HCT116 (cell line): ENCODE measurements around the gene LRRC4C. TPM values are rescaled to one million over a fixed set of nuclear protein-coding genes. Genes with fewer than 3 reads are reported as not detected.

Experiments
- ATAC-seq: fragments of 200-7000 bp; cut with Tn5 transposase; 2 replicates; pipeline ENCODE4 v1.9.1; 2020; ENCODE audit warnings: mild to moderate bottlenecking, moderate library complexity
- BruUV-seq: library from RNA; stranded (reverse); fragments of 400-500 nt; replicated peaks from 2 replicates; lab custom pipeline; 2021; lab: Mats Ljungman, UMichigan
- CTCF ChIA-PET: fragments of 300-600 bp; sonication (Branson Sonifier 250); formaldehyde crosslinking; loops from one replicate; lab custom pipeline; 2021; ENCODE audit warnings: antibody characterized with exemption; lab: Charles Lee
- POLR2A ChIA-PET: fragments of 300-600, 350-600 bp; sonication (Branson Sonifier 250); formaldehyde crosslinking; loops from one replicate; lab custom pipeline; 2021; ENCODE audit warnings: antibody characterized with exemption; lab: Charles Lee
- RAD21 ChIA-PET, 2 experiments: fragments of 300-600 bp; sonication (Branson Sonifier 250); formaldehyde crosslinking; loops; one replicate each; lab custom pipeline; 2023; ENCODE audit warnings: low total read pairs in 2 of 2; ENCODE audit not compliant: uncharacterized antibody in 2 of 2, unreplicated experiment in 2 of 2, low non-redundant PET in 1 of 2; lab: Charles Lee
- DNase-seq: peaks from one replicate; pipeline ENCODE4 v3.0.0-alpha.2; 2010; ENCODE audit warnings: low read depth, low spot score
- H2AFZ ChIP-seq: fragments of 200-600 bp; shearing (Covaris generic), sonication (generic); 2 replicates; pipeline ENCODE4 v1.6.1; 2017; ENCODE audit warnings: low read depth, mixed run types, mixed read lengths, antibody characterized with exemption, low read length; ENCODE audit not compliant: poor library complexity, severe bottlenecking
- H3K27ac ChIP-seq: 2 replicates; pipeline ENCODE4 v1.5.1; 2012; ENCODE audit warnings: low read depth, low read length
- H3K27me3 ChIP-seq: fragments of 200-600 bp; sonication (generic); 2 replicates; pipeline ENCODE4 v1.6.1; 2016; ENCODE audit warnings: mixed run types, low read length, mixed read lengths; ENCODE audit not compliant: insufficient read depth
- H3K36me3 ChIP-seq, 2 experiments: fragments of 200-500 bp in 1 of 2; fragments of 200-600 bp in 1 of 2; sonication (Bioruptor generic) in 1 of 2; sonication (generic) in 1 of 2; 2 replicates each; pipeline versions ENCODE4 v1.5.1 to v1.6.1; 2014 to 2016; ENCODE audit warnings: low read length in 2 of 2, inconsistent platforms in 1 of 2, mixed read lengths in 1 of 2, mixed run types in 1 of 2; ENCODE audit not compliant: insufficient read depth in 2 of 2, control insufficient read depth in 1 of 2
- H3K4me1 ChIP-seq, 2 experiments: fragments of 200-600 bp in 1 of 2; sonication (generic) in 1 of 2; 2 replicates each; pipeline versions ENCODE4 v1.5.1 to v1.6.1; 2012 to 2017; ENCODE audit warnings: low read length in 2 of 2, inconsistent platforms in 1 of 2, mild to moderate bottlenecking in 1 of 2, mixed read lengths in 1 of 2, mixed run types in 1 of 2, moderate library complexity in 1 of 2; ENCODE audit not compliant: insufficient read depth in 2 of 2, control insufficient read depth in 1 of 2
- H3K4me2 ChIP-seq: fragments of 200-600 bp; sonication (generic); 2 replicates; pipeline ENCODE4 v1.6.1; 2017; ENCODE audit warnings: mixed run types, low read length, mixed read lengths
- H3K4me3 ChIP-seq, 2 experiments: fragments of 200-600 bp in 1 of 2; sonication (generic) in 1 of 2; replicated peaks in 1 of 2; 2 replicates each; pipeline ENCODE4 v1.5.1; 2011 to 2016; ENCODE audit warnings: low read length in 2 of 2, control low read depth in 1 of 2, low read depth in 1 of 2, mild to moderate bottlenecking in 1 of 2, mixed read lengths in 1 of 2, mixed run types in 1 of 2
- H3K79me2 ChIP-seq: fragments of 200-600 bp; sonication (generic); 2 replicates; pipeline ENCODE4 v1.6.1; 2017; ENCODE audit warnings: mild to moderate bottlenecking, mixed run types, low read length, moderate library complexity, mixed read lengths; ENCODE audit not compliant: insufficient read depth
- H3K9ac ChIP-seq: fragments of 200-600 bp; sonication (generic); 2 replicates; pipeline ENCODE4 v1.6.1; 2016; ENCODE audit warnings: low read length, mixed read lengths
- H3K9me2 ChIP-seq: fragments of 200-600 bp; sonication (generic), shearing (Covaris generic); 2 replicates; pipeline ENCODE4 v1.6.1; 2017; ENCODE audit warnings: mixed run types, mild to moderate bottlenecking, moderate library complexity; ENCODE audit not compliant: insufficient read depth
- H3K9me3 ChIP-seq, 2 experiments: fragments of 200-500 bp in 1 of 2; fragments of 200-600 bp in 1 of 2; sonication (Bioruptor generic) in 1 of 2; sonication (generic) in 1 of 2; 2 replicates each; pipeline ENCODE4 v1.6.1; 2014 to 2017; ENCODE audit warnings: low read length in 2 of 2, mixed read lengths in 2 of 2, inconsistent platforms in 1 of 2, low read depth in 1 of 2, mild to moderate bottlenecking in 1 of 2, mixed run types in 1 of 2, moderate library complexity in 1 of 2; ENCODE audit not compliant: control insufficient read depth in 1 of 2, insufficient read depth in 1 of 2
- H4K20me1 ChIP-seq: fragments of 200-600 bp; sonication (generic), shearing (Covaris generic); 2 replicates; pipeline ENCODE4 v1.6.1; 2017; ENCODE audit warnings: mixed run types, mild to moderate bottlenecking, moderate library complexity; ENCODE audit not compliant: insufficient read depth
- CBX3 ChIP-seq: IDR thresholded peaks from 2 replicates; pipeline ENCODE4 v1.6.1; 2012; ENCODE audit warnings: low read depth
- EGR1 ChIP-seq: IDR thresholded peaks from 2 replicates; pipeline ENCODE4 v1.6.1; 2012; ENCODE audit warnings: low read depth
- ELF1 ChIP-seq: IDR thresholded peaks from 2 replicates; pipeline ENCODE4 v1.6.1; 2012; ENCODE audit warnings: low read depth, borderline replicate concordance
- EZH2 ChIP-seq: fragments of 200-600 bp; sonication (generic); IDR thresholded peaks from 2 replicates; pipeline ENCODE4 v1.6.1; 2017; ENCODE audit warnings: antibody characterized with exemption, mixed run types
- EZH2phosphoT487 ChIP-seq: fragments of 200-600 bp; IDR thresholded peaks from 2 replicates; pipeline ENCODE4 v1.6.1; 2018; ENCODE audit warnings: antibody characterized with exemption, borderline replicate concordance
- FOSL1 ChIP-seq: IDR thresholded peaks from 2 replicates; pipeline ENCODE4 v1.6.1; 2012; ENCODE audit warnings: low read depth
- JUND ChIP-seq: IDR thresholded peaks from 2 replicates; pipeline ENCODE4 v1.6.1; 2012
- POLR2A ChIP-seq: IDR thresholded peaks from 2 replicates; pipeline ENCODE4 v1.7.0; 2011; ENCODE audit warnings: borderline replicate concordance; ENCODE audit not compliant: insufficient read depth, insufficient read length; ENCODE audit errors: extremely low read depth
- POLR2AphosphoS5 ChIP-seq: IDR thresholded peaks from 2 replicates; pipeline ENCODE4 v1.6.1; 2011; ENCODE audit warnings: mild to moderate bottlenecking, low read depth, low read length, moderate library complexity
- RAD21 ChIP-seq: IDR thresholded peaks from 2 replicates; pipeline ENCODE4 v1.6.1; 2012; ENCODE audit warnings: low read depth, mild to moderate bottlenecking
- SP1 ChIP-seq: IDR thresholded peaks from 2 replicates; pipeline ENCODE4 v1.6.1; 2012; ENCODE audit warnings: low read depth
- SRF ChIP-seq: IDR thresholded peaks from 2 replicates; pipeline ENCODE4 v1.6.1; 2012; ENCODE audit warnings: low read depth
- TCF7L2 ChIP-seq: IDR thresholded peaks from 2 replicates; pipeline ENCODE4 v1.7.0; 2011; ENCODE audit warnings: borderline replicate concordance, inconsistent platforms; ENCODE audit not compliant: insufficient read depth, insufficient read length; ENCODE audit errors: extremely low read depth
- YY1 ChIP-seq: IDR thresholded peaks from 2 replicates; pipeline ENCODE4 v1.6.1; 2011; ENCODE audit warnings: low read length, low read depth, moderate library complexity, mild to moderate bottlenecking; ENCODE audit not compliant: insufficient replicate concordance; ENCODE audit errors: extremely low read depth
- ZFX ChIP-seq: fragments of 450-650 bp; IDR thresholded peaks from 2 replicates; pipeline ENCODE4 v1.6.1; 2017
- ZNF274 ChIP-seq: fragments of 200-500 bp; sonication (Bioruptor generic); IDR thresholded peaks from 2 replicates; pipeline ENCODE4 v1.6.1; 2014; ENCODE audit warnings: mild to moderate bottlenecking, low read depth, low read length, inconsistent platforms
- intact Hi-C: fragments of 100-400 bp; cut with micrococcal nuclease; formaldehyde crosslinking; loops from 2 replicates; pipeline ENCODE4 v1.10.0; 2022
- total RNA-seq: library from RNA; stranded (reverse); gene quantifications from one replicate; pipeline ENCODE4 v1.2.1, GENCODE V29; 2021; ENCODE audit not compliant: unreplicated experiment
- TF ChIP-seq, protein P1 (sequence below), 3 experiments: fragments of 200-600 bp in 1 of 3; sonication (generic) in 1 of 3; IDR thresholded peaks in 2 of 3; conservative IDR thresholded peaks in 1 of 3; 2 replicates each; pipeline ENCODE4 v1.5.1; 2012 to 2017; ENCODE audit warnings: low read depth in 2 of 3, low read length in 2 of 3, antibody characterized with exemption in 1 of 3, borderline replicate concordance in 1 of 3, control low read depth in 1 of 3, mild to moderate bottlenecking in 1 of 3, mixed read lengths in 1 of 3, mixed run types in 1 of 3, moderate library complexity in 1 of 3; ENCODE audit not compliant: insufficient read depth in 1 of 3

The LRRC4C gene
- total RNA-seq, 1 experiment from 2014 or later: not detected

DNA sequence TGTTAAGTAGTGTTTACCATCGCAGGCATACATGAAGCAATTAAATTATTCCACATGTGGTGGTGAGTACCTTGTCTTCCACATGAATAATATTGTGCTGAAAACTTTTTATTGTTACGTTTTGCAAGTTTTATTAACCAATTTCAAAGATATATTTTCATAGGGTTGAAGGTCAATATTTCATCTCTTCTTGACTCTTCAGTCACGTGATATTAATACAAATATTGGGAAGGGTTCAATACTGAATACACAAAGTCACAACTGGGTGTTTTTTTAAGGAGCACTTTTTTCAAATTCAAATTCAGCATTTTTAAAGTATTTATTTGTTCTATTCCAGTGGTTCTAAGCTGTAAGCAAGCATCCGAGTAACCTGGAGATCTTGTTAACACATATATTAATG, 348.9 kb downstream of the LRRC4C start (continued):
- no peak for TF ChIP-seq TCF7L2
- no peak for TF ChIP-seq ZFX
- TF ChIP-seq POLR2AphosphoS5: no peak
- no peak for TF ChIP-seq ZNF274
- no peak for TF ChIP-seq EZH2phosphoT487
- no peak for TF ChIP-seq SP1
- no peak for TF ChIP-seq RAD21

DNA sequence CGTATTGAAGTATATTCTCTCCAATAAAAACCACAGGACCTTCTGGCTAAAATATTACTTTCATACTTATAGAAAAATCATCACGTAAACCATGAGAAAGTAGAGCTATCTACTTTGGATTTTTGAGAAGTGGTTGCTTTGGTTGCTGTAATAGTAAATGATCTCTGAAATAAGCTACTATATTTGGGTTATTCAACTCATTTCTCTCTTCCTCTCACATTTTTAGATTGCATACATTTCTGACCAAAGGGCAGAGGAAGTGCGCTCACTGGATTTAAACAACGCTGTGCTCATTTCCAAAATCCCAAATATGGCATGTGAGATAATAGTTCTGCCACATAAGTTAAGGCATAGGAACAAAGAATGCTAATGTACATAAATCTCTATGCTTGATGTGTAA, 357.0 kb downstream of the LRRC4C start:
- ATAC-seq: no peak

More for the DNA sequence above, 357.0 kb downstream of the LRRC4C start:
- CTCF ChIA-PET: no interaction called here
- Histone ChIP-seq H4K20me1 (no peaks in the 10 kb centered on the region), H3K4me2 (no peak overlapping the region), H3K9me3 (peaks cover 3 to 25% of the 10 kb centered on the region in 2 experiments; a peak in 2 of 4 replicates), H3K4me1 (no peaks in the 10 kb centered on the region), H3K27me3 (no peaks in the 10 kb centered on the region), H3K27ac (no peak overlapping the region), H3K9me2 (no peaks in the 10 kb centered on the region), H3K4me3 (no peak overlapping the region), H3K9ac (no peak overlapping the region), H3K79me2 (no peaks in the 10 kb centered on the region), H3K36me3 (no peaks in the 10 kb centered on the region), H2AFZ (no peak overlapping the region)
- TF ChIP-seq, protein P1, sequence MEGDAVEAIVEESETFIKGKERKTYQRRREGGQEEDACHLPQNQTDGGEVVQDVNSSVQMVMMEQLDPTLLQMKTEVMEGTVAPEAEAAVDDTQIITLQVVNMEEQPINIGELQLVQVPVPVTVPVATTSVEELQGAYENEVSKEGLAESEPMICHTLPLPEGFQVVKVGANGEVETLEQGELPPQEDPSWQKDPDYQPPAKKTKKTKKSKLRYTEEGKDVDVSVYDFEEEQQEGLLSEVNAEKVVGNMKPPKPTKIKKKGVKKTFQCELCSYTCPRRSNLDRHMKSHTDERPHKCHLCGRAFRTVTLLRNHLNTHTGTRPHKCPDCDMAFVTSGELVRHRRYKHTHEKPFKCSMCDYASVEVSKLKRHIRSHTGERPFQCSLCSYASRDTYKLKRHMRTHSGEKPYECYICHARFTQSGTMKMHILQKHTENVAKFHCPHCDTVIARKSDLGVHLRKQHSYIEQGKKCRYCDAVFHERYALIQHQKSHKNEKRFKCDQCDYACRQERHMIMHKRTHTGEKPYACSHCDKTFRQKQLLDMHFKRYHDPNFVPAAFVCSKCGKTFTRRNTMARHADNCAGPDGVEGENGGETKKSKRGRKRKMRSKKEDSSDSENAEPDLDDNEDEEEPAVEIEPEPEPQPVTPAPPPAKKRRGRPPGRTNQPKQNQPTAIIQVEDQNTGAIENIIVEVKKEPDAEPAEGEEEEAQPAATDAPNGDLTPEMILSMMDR (IDR thresholded peaks at IDR 0.05 in 2 of 3, conservative IDR thresholded peaks at IDR 0.05 in 1 of 3; ENCODE audit: borderline replicate concordance in 1 of 3, insufficient read depth in 1 of 3, low read depth in 2 of 3, low read length in 2 of 3): no peak
- TF ChIP-seq ELF1: no peak
- TF ChIP-seq CBX3: no peak
- no peak for TF ChIP-seq SRF
- no peak for TF ChIP-seq FOSL1
- no peak for TF ChIP-seq EGR1
- no peak for TF ChIP-seq ZFX
- TF ChIP-seq POLR2A: no peak
- no peak for TF ChIP-seq YY1
- no peak for TF ChIP-seq SP1
- no peak for TF ChIP-seq EZH2
- TF ChIP-seq JUND: no peak
- BruUV-seq: no TSS peak
- no peak for DNase-seq
- RAD21 ChIA-PET: no interaction called here
- POLR2A ChIA-PET: no interaction called here
- intact Hi-C loops: no loop called here
